Common myeloid progenitor, CD34-positive (primary cell): ENCODE results near the gene FANCI.

Experiments
- CTCF ChIA-PET: fragments of 350-600 bp; sonication (Branson Sonifier 250); formaldehyde crosslinking; loops from one replicate; lab custom pipeline; 2021; ENCODE audit warnings: antibody characterized with exemption; lab: Charles Lee
- POLR2A ChIA-PET: fragments of 350-600 bp; sonication (Branson Sonifier 250); formaldehyde crosslinking; loops from one replicate; lab custom pipeline; 2021; ENCODE audit warnings: antibody characterized with exemption; lab: Charles Lee
- DNase-seq, 3 donors: peaks; one replicate each; pipeline versions ENCODE4 v3.0.0 to v3.0.0-alpha.2; 2013
- H3K27ac ChIP-seq, 2 experiments: 1 replicate in 1 of 2; 2 replicates in 1 of 2; pipeline ENCODE4 v1.7.0; 2013; ENCODE audit warnings: inconsistent platforms in 2 of 2, low read length in 2 of 2, mild to moderate bottlenecking in 2 of 2, low read depth in 1 of 2, moderate library complexity in 1 of 2; ENCODE audit not compliant: severe bottlenecking in 2 of 2, insufficient read depth in 1 of 2, poor library complexity in 1 of 2
- H3K27me3 ChIP-seq, 5 experiments: replicated peaks in 2 of 5; 1 replicate in 3 of 5; 2 replicates in 2 of 5; pipeline versions ENCODE4 v1.6.1 to v1.7.0; 2013; ENCODE audit warnings: low read length in 4 of 5, mild to moderate bottlenecking in 2 of 5, moderate library complexity in 2 of 5, inconsistent platforms in 1 of 5; ENCODE audit not compliant: insufficient read depth in 5 of 5, control insufficient read depth in 4 of 5
- H3K36me3 ChIP-seq, 4 experiments: 1 replicate in 2 of 4; 2 replicates in 2 of 4; pipeline versions ENCODE4 v1.6.1 to v1.7.0; 2013; ENCODE audit warnings: low read length in 3 of 4, control low read depth in 1 of 4, mild to moderate bottlenecking in 1 of 4; ENCODE audit not compliant: control insufficient read depth in 4 of 4, insufficient read depth in 4 of 4
- H3K4me1 ChIP-seq, 4 experiments: 1 replicate in 3 of 4; 2 replicates in 1 of 4; pipeline versions ENCODE4 v1.6.1 to v1.7.1; 2013; ENCODE audit warnings: low read length in 3 of 4, mild to moderate bottlenecking in 3 of 4, control low read depth in 1 of 4, inconsistent platforms in 1 of 4, moderate library complexity in 1 of 4; ENCODE audit not compliant: control insufficient read depth in 4 of 4, insufficient read depth in 4 of 4; ENCODE audit errors: control extremely low read depth in 1 of 4
- H3K4me3 ChIP-seq, 7 experiments: 1 replicate in 4 of 7; 2 replicates in 3 of 7; pipeline versions ENCODE4 v1.5.1 to v1.7.0; 2013; ENCODE audit warnings: mild to moderate bottlenecking in 7 of 7, low read length in 6 of 7, moderate library complexity in 6 of 7, inconsistent platforms in 2 of 7, low read depth in 2 of 7, control low read depth in 1 of 7; ENCODE audit not compliant: insufficient read depth in 4 of 7, control insufficient read depth in 1 of 7; ENCODE audit errors: extremely low read depth in 1 of 7
- H3K9me3 ChIP-seq, 5 experiments: 1 replicate in 4 of 5; 2 replicates in 1 of 5; pipeline versions ENCODE4 v1.6.1 to v1.7.1; 2013; ENCODE audit warnings: low read length in 4 of 5, mild to moderate bottlenecking in 2 of 5, inconsistent platforms in 1 of 5, low read depth in 1 of 5, moderate library complexity in 1 of 5; ENCODE audit not compliant: control insufficient read depth in 4 of 5, insufficient read depth in 2 of 5; ENCODE audit errors: control extremely low read depth in 1 of 5
- WGBS: methylation state at CpG from one replicate; pipeline ENCODE4 v1.1.5; 2013; ENCODE audit not compliant: insufficient coverage; 5-methylcytosine and 5-hydroxymethylcytosine counted together

FANCI gene

GRCh38 chr15:89321521-89322410 lies 78.0 kb downstream of the FANCI start:
- Histone ChIP-seq H3K4me1 (no peaks in the 10 kb centered on the region), H3K27ac (no peak overlapping the region), H3K4me3 (no peak overlapping the region), H3K36me3 (peaks cover 16 to 100% (median 84%) of the 10 kb centered on the region in 4 experiments), H3K9me3 (no peaks in the 10 kb centered on the region), H3K27me3 (no peaks in the 10 kb centered on the region)
- 95% methylated on average over 14 of the region's 17 CpGs for WGBS
- ChIA-PET CTCF (interaction anchor here (1.1 to 1.9 kb wide), 3 partner anchors 10 to 23 kb away, joined by 3 to 7 read pairs (median 3); no protein-coding TSS in a partner anchor), POLR2A (no interaction called here)
- DNase-seq: no peak

DNA sequence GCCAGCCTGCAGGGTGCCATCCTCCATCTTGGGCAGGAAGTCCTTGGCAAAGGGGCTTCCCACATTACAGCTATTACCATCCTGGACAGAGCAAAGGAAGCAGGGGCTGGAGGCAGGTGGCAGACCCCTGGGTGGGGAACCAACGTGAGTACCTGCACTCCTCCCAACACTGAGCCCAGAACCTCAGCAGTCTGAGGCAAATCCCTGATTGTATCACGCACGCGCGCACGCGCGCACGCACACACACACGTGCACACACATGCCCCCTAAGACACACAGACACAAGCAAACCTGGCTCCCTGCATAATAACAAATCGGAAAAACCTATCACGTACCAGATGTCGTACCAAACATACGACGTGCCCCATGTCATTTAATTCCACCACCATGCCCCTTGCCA lies 79.0 kb downstream of the FANCI start:
- Histone ChIP-seq H3K9me3 (no peaks in the 10 kb centered on the region), H3K4me1 (no peaks in the 10 kb centered on the region), H3K36me3 (peaks cover 21 to 99% (median 84%) of the 10 kb centered on the region in 4 experiments), H3K27me3 (no peaks in the 10 kb centered on the region), H3K27ac (no peak overlapping the region), H3K4me3 (no peak overlapping the region)
- ChIA-PET CTCF (interaction anchor here (1.0 to 1.9 kb wide), 5 partner anchors 9 to 29 kb away, joined by 3 to 7 read pairs (median 3); no protein-coding TSS in a partner anchor), POLR2A (no interaction called here)
- no peak for DNase-seq
- WGBS: 97% methylated on average over 14 of the region's 15 CpGs

DNA sequence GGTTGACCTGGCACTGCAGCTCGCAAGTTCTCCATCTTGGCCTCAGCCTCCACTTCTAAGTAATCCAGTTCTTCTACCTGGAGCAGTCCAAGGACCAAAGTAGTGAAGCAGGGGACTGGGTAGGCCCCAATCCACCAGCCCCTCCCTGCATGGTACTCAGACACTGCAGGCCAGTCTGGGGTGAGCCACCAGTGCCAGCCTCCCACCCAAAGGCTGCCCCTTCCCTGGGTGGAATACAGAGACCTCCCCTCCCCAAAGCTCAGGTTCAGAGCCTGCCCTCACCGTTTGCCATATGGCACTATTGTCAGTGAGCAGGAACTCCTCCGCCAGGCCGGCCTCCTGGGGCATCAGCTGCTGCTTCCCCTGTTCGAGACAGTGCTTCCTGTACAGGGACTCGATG lies 80.0 kb downstream of the FANCI start:
- WGBS: 88% methylated on average over 6 of the region's 6 CpGs
- no peak for DNase-seq
- CTCF ChIA-PET: interaction anchor here (1.0 to 2.0 kb wide), 3 partner anchors 11 to 30 kb away, joined by 3 to 7 read pairs (median 3); no protein-coding TSS in a partner anchor
- H3K9me3 ChIP-seq: no peaks in the 10 kb centered on the region
- peaks cover 0 to under 1% (median 0%) of the 10 kb centered on the region in 4 experiments for H3K4me1 ChIP-seq
- H3K36me3 ChIP-seq: peaks cover 28 to 100% (median 86%) of the 10 kb centered on the region in 4 experiments
- POLR2A ChIA-PET: no interaction called here
- no peak overlapping the region for H3K4me3 ChIP-seq
- H3K27me3 ChIP-seq: no peaks in the 10 kb centered on the region
- no peak overlapping the region for H3K27ac ChIP-seq

DNA sequence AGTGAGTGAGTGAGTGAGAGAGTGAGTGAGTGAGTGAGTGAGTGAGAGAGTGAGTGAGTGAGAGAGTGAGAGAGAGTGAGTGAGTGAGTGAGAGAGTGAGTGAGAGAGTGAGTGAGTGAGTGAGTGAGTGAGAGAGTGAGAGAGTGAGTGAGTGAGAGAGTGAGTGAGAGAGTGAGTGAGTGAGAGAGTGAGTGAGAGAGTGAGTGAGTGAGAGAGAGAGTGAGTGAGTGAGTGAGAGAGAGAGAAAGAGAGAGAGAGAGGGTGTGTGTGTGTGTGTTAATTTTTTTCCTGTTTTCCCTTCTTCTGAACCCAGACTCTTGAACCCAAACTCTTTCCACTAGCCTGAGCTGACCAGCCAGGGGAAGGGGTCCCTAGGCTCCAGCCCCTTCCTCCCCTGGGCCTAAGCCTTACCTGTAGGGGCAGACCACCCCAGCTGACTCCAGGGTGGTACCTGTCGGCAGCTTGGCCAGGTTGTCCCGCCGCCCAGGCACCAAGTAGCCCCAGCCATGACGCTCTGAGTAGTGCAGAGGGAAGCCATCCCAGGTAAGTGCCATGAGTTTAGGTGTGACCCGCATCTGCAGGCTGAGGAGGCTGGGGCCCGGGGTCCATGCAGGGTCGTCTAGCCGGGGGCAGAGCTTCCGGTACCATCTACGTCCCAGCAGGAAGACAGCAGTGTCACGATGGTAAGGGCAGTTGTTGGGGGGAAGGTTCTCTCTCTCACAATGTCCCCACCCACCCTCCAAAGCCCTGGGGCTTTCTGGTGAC lies 81.4 kb downstream of the FANCI start:
- Histone ChIP-seq H3K4me1 (peaks cover 0 to 15% (median 12%) of the 10 kb centered on the region in 4 experiments), H3K36me3 (peaks cover 21 to 99% (median 92%) of the 10 kb centered on the region in 4 experiments), H3K27ac (no peak overlapping the region), H3K27me3 (no peaks in the 10 kb centered on the region), H3K4me3 (no peak overlapping the region), H3K9me3 (no peaks in the 10 kb centered on the region)
- WGBS: 100% methylated on average over 6 of the region's 11 CpGs
- POLR2A ChIA-PET: no interaction called here
- CTCF ChIA-PET: interaction anchor here (2.0 kb wide), 1 partner anchor 13 kb away, joined by 7 read pairs; no protein-coding TSS in a partner anchor
- peak in 1 of 3 donors; percentile 24 for DNase-seq

GRCh38 chr15:89326316-89326715 lies 82.5 kb downstream of the FANCI start:
- no peak for DNase-seq
- ChIA-PET POLR2A (no interaction called here), CTCF (no interaction called here)
- Histone ChIP-seq H3K27ac (no peak overlapping the region), H3K9me3 (no peaks in the 10 kb centered on the region), H3K4me3 (no peak overlapping the region), H3K36me3 (peaks cover 21 to 99% (median 92%) of the 10 kb centered on the region in 4 experiments), H3K4me1 (peaks cover 0 to 26% (median 16%) of the 10 kb centered on the region in 4 experiments), H3K27me3 (no peaks in the 10 kb centered on the region)
- 100% methylated on average over 3 of the region's 6 CpGs for WGBS

DNA sequence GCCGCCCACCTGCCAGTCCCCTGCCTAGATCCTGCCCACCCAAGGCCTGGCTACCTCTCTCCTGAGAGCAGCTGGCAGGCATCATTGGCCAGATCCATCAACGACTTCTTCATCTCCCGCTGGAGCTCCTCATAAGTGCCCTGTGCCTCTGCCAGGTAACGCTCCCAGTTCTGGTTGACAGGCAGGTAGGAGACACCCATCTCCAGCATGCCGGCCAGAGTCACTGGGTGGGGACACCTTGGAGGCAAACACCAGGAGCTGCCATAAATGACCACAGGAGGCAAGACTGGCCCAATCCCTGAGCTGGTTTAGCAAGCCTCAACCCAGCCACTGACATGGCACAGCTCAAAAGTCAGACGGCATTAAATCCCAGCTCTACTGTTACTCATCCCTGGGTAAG lies 83.3 kb downstream of the FANCI start:
- Histone ChIP-seq H3K27me3 (no peaks in the 10 kb centered on the region), H3K9me3 (no peaks in the 10 kb centered on the region), H3K27ac (no peak overlapping the region), H3K4me3 (no peak overlapping the region), H3K36me3 (peaks cover 19 to 99% (median 91%) of the 10 kb centered on the region in 4 experiments), H3K4me1 (peaks cover 0 to 34% (median 20%) of the 10 kb centered on the region in 4 experiments)
- ChIA-PET POLR2A (no interaction called here), CTCF (interaction anchor here (0.9 to 1.2 kb wide), 2 partner anchors 8 to 16 kb away, joined by 3 to 4 read pairs; no protein-coding TSS in a partner anchor)
- no peak for DNase-seq
- WGBS: 97% methylated on average over 5 of the region's 6 CpGs
